HG02588 (cell line): ENCODE data around the gene MATK.
"Not testable (repeated sequence)": the region's sequence is repeated elsewhere in the genome, so short reads cannot be mapped to it uniquely, and the experiment has no call there.

Experiments used
- ATAC-seq: cut with Tn5 transposase; IDR thresholded peaks from one replicate; pipeline ENCODE4 v1.9.1; 2021; ENCODE audit warnings: mild to moderate bottlenecking, moderate library complexity; ENCODE audit not compliant: unreplicated experiment

Gene MATK

DNA sequence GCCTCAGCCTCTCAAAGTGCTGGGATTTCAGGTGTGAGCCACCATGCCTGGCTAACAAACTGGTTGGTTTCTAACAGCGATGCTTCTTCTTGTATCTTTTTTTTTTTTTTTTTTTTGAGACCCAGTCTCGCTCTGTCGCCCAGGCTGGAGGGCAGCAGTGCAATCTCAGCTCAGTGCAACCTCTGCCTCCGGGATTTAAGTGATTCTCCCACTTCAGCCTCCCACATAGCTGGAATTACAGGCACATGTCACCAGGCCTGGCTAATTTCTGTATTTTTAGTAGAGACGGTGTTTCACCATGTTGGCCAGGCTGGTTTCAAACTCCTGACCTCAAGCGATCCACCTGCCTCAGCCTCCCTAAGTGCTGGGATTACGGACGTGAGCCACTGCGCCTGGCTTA, 30.0 kb upstream of the MATK start:
- ATAC-seq: not testable (repeated sequence)

DNA sequence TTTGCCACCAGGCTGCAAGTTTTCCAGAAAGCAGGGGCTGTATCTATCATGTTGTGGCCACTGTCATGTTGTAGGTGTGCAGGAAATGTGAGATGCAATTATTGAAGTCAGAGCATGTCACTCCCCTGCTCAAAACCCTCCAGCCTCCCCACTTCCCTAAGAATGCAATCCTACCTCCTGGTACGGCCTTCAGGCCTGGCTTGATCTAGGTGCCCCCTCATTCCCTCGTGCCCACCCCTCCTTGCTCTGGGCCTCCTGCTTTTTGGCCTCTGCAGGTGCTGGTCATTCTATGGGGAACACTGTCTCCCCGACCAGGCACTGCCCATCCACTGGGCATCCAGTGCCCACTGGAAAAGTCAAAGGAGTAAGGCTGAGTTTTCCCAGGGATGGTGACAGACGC, 28.5 kb upstream of the MATK start:
- no peak for ATAC-seq

DNA sequence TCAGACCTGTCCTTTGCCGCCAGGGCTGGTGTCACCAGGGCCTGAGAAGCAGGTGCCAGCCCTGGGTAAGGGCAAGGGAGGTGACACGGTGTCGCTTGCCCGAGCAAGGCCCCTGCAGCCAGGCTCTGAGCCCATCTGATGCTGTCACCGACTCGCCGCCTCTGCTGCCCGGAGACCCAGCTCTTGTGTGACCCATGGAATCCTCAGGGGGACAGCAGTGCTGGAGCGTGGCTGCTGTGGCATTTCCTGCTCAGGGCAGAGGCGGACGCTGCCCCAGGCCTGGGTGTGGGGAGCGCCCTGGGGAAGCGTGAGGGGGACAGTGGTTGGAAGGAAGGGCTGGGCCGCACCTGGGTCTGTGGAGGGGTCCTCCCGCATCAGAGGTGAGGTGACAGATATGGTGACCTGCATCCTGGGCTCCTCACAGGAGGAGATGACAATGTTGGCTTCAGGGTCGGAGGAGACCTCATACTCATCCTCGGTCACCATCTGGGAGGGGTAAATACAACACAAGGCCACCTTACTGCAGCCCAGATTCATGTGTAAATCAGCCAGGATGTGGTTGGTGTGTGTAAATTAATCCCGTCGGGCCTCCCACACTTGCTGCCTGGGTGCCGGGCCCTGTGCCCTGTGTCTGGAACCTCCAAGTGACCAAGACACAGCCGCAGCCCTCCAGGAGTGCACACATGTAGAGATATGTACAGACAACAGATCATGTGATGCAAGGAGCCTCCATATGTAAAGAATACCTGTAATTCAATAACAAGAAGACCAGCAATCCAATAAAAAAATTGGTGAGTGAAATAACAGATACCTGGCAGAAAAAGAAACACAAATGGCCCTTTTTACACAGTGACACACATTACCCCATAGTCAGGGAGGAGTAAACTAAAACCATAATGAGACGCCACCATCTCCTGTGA, 27.6 kb upstream of the MATK start:
- no peak for ATAC-seq

DNA sequence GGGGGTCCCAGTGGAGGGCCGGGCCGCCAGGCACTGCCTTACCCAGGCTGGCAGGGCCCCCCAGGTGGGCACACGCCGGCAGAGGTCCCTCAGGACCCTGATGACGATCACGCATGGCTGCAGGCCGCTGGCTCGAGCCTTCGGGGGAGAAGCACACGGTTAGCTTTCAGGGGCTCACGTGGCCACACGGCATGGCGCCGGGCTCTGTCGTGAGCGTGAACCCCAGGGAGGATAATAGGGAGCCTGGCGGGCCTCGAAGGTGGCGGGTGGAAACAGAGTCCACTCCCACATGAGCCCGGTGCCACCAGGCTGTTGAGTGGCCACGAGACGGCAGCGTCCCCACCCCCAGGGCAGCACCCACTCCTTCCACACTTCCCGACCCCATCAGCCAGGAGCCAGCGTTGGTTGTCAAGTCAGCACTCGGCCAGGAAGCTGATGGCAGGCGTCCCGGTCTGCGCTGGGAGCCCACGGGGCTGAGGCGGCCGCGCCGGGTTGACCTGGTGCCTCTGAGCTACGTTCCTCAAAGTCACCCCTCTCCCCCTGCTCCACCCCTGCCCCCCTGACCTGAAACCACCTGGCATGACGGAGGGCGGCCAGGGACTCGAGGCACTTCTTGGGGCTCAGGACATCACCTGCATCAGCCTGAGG, 24.7 kb upstream of the MATK start:
- no peak for ATAC-seq

DNA sequence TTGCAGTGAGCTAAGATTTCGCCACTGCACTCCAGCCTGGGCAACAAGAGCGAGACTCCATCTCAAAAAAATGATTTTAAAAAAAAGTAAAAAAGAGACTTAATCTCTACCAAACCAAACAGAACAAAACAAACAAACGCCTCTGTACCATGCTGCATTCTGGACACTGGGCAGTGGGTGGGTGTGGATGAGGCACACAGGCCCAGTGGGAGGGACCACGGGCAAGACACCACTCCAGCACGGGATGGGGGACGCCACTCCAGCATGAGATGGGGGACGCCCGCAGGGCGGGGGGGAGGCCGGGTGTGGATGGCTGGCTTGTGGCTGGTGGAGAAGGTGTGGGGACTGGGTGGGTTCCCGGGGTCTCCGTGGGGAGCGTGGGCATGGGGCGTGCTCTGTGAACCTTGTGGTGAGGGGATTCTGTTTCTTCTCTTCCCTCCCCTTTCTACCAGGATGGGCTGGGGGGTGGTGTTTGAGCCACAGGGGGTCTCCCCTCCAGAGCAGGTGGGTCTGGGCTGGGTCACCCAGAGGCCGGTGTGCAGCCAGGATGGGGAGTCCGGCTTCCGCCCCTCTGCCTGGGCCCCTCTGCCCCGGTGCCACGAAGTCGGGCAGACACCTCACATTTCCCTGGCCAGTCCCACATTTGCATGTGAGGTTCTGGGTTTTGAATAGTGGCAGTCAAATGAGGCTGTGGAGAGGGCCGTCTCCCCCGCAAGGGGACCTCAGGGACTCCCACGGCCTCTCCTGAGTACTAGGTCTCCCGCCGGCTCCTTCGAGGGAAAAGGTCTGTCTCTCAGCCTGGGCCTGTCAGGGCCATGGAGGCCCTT, 23.9 kb upstream of the MATK start:
- ATAC-seq: no peak

DNA sequence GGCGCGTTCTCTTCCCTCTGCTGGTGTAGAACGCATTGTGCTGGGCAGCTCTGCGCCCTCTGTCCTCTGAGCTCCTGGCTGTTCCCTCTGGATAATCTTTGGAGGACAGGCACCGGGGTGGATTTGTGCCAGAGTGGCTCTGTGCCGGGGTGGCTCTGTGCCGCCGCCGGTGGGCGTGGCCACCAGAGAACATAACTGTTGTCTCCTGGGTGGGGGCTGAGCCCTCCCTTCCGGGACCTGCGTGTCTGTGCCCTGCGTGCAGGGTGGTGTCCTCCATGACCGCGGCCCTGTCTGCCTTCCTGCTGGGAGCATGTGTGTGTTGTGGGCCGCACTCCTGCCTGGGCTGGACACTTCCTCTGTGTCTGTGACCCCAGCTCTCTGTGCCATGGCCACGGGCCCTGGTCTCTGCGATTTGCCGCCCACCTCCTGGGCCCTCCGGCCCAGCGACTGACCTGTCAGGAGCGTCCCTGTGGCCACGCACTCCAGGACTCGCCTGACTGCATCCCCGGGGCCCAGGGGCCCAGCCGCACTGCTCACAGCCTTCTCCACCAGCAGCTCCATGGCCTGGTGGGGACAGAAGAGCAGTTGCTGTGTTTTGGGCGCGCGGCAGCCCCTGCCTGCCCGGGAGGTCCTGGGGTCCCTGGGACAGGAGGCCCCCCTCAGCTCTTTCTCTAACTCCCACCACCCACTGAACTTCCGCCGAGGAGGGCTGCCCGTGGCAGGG, 22.4 kb upstream of the MATK start:
- ATAC-seq: no peak

DNA sequence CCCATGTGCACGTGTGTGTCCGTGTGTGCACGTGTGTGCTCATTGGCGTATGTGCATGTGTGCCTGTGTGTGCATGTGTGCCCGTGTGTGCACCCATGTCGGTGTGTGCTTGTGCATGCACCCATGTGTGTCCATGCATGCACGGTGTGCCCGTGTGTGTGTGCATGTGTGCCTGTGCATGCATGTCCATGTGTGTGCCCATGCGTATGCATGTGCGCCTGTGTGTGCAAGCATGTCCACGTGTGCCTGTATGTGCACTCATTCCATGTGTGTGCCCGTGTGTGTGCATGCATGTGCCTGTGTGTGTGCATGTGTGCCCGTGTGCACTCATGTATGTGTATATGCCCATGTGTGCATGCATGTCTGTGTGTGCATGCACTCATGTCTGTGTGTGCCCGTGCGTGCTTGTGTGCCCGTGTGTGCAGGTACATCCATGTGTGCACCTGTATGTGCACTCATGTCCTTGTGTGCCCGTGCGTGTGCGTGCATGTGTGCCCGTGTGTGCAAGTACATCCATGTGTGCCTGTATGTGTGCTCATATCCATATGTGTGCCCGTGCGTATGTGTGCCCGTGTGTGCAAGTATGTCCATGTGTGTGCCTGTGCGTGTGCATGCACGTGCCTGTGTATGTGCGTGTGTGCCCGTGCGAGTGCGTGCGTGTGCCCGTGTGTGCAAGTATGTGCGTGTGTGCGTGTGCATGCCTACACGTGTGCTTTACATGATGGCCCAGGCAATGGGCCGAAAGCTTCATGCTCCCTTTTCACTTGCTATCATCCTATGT, 21.6 kb upstream of the MATK start:
- ATAC-seq: no peak

DNA sequence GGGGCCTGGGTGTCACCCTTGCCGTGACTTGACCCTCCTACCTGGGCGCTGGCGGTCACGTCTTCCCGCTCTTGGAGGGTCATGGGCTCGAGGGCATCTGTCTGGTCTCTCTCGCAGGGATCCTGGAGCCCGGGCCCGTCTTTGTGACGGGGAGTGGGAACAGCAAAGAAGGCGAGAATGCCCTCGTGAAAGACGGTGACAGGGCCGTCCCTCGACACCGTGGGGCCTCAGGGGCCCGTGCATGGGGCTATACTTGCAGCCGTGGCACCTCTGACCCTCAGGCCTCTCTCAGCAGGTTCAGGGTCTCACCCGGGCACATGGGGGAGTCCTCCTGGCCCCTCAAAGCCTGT, 20.9 kb upstream of the MATK start:
- no peak for ATAC-seq

DNA sequence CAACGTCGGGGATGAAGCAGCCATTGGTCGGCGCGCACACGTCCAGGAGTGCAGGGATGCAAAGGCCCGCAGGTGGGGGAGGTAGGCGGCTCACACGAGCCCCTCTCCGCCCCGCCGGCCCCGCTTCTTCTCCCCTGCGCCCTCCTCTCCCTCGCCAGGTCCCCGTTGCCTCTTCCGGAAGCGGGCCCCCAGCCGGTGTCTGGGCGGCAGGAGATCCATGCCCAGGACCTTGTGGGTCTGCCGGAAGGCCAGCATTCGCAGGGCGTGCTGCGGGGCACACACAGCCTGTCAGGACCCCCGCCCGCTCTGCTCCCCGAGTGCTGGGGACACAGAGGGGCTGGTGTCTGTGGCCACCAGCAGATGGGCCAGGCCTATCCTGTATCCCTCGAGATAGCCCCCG, 19.7 kb upstream of the MATK start:
- no peak for ATAC-seq

DNA sequence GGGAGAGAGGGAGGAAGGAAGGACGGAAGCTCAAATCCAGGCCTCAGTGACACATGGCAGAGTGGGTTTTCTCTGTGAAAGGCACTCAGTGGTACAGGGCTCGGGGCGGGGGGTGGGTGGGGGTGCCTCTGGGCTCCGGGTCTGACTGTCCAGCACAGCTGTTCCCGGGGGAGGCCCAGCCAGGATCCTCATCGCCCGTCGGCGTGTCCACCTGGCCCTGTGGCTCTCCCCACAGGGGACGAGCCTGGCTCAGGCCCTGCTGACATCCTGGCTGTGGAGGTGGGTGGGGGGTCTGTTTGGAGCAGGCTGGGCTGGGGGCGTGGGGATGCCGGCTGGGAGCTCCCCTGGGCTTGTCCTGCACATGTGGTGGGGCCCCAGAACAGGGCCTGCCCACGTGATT, 18.2 kb upstream of the MATK start:
- ATAC-seq: no peak

DNA sequence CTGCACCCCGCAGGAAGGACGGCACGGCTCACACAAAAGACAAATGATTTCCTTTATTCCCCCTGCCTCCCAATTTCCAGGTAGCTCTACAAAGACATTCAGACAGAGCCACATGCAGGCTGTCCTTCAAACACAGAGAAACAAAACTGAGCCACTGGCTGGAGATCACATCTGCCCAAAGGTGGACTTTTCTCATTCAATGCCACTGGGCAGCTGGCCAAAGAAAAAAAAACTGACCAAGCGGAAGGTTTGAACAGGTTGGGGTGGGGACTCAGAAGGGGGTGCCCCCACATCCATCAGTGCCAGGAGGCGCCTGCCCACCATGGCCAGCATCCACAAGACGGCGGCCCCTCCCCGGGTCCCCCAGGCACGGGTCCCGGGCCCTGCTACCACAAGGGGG, 17.8 kb upstream of the MATK start:
- no peak for ATAC-seq

DNA sequence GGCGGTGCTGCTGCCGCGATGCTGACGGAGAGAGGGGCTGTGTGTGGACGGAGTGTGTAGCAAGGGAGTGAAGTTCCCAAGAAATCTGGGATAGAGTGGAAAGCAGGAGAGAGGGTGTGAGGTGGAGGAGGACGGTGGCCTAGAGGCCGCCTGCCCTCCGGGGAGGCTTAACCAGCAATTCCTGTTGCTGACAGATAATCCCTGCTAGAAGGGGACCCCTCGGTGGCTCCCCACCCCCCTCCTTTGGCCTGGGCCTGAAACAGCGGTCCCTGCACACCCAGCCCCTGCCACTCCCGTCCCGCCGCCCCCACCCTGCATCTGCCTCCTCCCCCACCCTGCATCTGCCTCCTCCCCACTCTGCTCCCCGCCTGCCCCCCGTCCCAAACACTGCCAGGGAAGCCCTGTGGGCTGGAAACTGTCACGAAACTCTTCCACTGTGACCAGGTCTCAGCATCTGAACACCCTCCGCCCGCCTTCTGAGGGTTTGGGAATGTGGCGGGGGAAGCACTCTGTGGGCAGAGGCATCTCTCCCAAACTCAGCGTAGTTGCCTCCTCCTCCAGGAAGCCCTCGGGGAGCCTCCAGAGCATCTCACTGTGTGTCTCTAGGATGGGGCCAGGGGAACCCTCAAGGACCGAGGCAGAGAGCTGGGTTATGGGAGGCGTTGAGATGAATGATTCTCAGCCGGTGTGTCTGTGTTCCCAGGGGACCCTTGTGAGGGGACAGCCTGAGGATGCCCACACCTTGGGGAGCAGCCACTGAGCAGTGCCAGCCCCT, 17.1 kb upstream of the MATK start:
- ATAC-seq: no peak

DNA sequence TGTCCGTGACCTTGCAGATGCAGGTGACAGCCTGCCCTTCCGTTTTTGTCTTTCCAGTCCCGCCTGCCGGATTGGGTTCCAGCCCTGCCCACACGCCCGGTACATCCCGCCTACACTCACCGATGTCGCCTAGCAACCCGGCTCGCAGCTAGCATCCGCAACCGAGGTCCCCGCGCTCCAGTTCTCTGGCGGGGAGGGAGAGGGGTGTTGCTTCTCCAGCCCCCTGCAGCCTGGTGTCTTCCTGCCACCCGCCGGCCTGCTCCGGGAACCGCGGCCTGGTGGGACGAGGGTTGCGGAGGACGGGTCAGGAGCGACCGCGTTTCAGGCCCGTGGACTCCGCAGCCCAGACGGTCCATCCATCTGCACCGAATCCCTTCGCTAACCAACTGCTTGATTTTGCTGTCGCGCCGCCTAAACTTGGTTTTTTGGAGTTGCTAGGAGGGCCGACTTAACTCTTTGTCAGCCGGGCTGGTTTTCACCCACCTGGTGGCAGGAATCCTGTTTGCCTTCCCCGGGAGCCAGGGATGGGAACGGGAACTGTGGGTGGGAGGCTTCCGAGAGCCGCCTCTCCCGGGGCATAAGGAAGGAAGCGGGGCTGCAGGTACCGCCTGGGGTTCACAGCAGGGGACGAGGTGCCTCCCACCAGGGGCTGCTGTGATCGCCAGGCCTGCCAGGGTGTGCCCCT, 15.4 kb upstream of the MATK start:
- ATAC-seq: no peak

DNA sequence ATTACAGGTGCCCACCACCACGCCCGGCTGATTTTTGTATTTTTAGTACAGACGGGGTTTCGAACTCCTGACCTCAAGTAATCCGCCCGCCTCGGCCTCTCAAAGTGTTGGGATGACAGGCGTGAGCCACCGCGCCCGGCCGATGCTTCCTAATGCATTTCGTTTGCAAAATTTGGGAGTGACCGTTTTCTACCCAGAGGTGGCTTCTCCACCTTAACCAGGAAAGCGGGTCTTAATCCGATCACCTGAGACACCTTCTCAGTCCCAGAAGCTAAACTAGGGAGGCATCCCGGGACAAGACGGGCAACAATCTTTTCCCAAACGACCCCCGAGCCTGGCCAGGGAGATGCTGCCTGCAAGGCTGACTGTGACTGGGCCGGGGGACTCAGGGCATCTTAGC, 14.8 kb upstream of the MATK start:
- no peak for ATAC-seq

DNA sequence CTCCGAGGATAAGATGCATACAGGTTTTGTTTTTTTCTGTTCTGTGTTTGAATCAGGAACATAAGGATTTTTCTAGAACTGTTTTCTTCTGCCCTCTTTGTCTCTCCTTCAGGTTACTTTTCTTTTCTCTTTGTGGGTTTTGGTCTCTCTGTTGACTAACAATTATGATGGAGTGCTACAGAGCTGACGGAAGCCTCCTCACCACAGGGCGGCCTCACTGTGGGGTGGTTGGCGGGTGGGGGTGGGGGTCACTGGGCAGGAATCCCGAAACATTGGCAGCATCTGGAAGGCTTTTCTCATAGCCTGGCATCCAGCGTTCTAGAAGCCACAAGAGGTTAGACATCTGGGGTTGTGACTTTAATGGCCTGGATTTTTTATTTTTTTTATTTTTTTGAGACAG, 12.0 kb upstream of the MATK start:
- no peak for ATAC-seq

DNA sequence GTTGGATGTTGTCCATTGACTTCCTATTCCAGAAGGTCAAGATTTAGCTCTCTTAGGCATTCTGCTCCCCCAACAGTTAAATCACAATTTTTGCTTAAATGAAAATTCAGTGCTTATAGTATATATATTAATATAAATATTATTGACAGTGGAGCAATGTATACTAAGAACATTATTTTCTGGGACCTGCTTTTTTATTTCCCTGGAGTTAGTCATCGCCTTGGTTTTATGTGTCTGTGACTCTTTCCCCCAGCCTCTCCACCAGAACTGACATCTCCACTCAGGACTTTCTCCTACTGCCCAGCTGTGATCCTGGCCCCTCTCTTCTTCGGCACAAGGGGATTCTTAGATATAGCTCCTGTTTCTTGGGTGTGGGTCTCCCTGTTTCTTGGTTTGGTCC, 10.2 kb upstream of the MATK start:
- ATAC-seq: no peak

DNA sequence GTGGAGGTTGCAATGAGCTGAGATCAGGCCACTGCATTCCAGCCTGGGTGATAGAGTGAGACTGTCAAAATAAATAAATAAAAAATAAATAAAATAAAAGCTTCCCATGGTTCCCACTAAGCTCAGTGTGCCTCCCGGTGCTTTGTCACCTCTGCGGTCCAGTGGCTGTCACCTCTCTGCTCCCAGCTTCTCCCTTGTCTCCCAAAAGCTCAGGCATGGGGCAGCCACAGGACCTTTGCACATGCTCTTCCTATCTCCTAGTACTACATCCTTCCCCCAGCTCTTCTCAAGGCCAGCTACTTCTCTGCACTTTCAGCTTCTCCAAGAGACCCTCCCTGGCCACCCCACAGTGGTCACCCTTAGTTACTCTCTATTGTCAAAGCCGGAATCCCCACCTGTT, 7.6 kb upstream of the MATK start:
- ATAC-seq: no peak

DNA sequence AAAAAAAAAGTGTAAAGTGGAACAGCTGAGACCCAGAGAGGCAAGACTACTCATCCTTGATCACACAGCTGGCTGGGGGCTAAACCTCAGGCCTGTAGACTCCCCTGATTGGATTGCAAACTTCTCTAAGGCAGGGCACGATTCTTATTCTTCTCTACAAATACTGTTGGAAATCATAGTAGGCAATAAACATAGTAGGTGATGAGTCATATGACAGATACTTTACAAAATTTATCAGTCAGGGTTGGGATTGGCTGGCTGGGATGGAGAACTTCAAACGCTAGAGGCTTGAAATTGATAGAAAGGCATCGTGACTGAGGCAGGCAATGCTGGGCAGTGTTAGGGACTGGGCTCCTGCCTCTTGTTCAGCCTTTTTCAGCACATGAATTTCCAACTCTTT, 5.9 kb upstream of the MATK start:
- ATAC-seq: no peak

DNA sequence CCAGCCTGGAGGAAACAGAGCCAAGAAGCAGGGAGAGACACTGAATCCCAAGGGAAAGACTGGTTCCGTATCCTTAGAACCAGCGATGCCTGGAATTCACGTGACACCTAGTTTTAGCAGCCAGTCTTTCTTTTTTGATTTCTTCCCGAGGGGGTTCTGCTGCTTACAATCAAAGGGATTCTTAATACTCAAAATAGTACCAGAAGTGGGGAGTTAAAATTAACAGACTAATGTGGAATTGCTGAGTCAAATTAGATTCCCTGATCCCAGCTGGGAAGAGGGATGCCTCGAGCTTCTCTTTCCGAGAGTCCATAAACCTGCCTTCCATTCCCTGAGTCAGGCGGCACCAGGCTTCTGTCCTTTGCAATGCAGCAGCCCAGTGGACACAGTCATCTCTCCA, 4.8 kb upstream of the MATK start:
- no peak for ATAC-seq
